Measurements from ENCODE around the gene APOBEC3F. TPM values are rescaled to one million over a fixed set of nuclear protein-coding genes. Genes with fewer than 3 reads are reported as not detected.

The APOBEC3F gene
- total RNA-seq, 4 donors from 2014 or later, result 2.5 to 6.0 (median 5.0) TPM

DNA sequence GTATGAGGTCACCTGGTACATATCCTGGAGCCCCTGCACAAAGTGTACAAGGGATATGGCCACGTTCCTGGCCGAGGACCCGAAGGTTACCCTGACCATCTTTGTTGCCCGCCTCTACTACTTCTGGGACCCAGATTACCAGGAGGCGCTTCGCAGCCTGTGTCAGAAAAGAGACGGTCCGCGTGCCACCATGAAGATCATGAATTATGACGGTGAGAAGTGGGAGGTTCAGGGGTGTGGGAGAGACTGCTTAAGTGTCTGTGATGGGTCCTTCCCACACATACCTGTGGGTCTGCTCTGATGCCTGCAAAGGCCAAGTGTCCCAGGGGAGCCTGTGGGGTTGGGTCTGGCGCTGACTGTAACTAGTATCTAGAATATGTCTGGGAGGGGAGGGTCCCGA, 40.4 kb downstream of the APOBEC3F start:
- Histone ChIP-seq H3K36me3 (no peaks in the 10 kb centered on the region), H3K27me3 (no peaks in the 10 kb centered on the region), H3K27ac (no peak overlapping the region), H3K4me1 (peaks cover 6 to 12% of the 10 kb centered on the region in 2 donors), H3K9me3 (no peaks in the 10 kb centered on the region), H3K4me3 (replicated peaks in 1 of 3) (no peak overlapping the region)
- intact Hi-C loops (cut with DNase I), result no loop called here
- WGBS, 2 donors, result 88 to 92% methylated on average over 12 of the region's 12 CpGs
- no peak for DNase-seq
- TF ChIP-seq, protein P1, sequence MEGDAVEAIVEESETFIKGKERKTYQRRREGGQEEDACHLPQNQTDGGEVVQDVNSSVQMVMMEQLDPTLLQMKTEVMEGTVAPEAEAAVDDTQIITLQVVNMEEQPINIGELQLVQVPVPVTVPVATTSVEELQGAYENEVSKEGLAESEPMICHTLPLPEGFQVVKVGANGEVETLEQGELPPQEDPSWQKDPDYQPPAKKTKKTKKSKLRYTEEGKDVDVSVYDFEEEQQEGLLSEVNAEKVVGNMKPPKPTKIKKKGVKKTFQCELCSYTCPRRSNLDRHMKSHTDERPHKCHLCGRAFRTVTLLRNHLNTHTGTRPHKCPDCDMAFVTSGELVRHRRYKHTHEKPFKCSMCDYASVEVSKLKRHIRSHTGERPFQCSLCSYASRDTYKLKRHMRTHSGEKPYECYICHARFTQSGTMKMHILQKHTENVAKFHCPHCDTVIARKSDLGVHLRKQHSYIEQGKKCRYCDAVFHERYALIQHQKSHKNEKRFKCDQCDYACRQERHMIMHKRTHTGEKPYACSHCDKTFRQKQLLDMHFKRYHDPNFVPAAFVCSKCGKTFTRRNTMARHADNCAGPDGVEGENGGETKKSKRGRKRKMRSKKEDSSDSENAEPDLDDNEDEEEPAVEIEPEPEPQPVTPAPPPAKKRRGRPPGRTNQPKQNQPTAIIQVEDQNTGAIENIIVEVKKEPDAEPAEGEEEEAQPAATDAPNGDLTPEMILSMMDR (IDR thresholded peaks at IDR 0.05), result no peak
- TF ChIP-seq POLR2A (IDR thresholded peaks at IDR 0.05), result no peak

DNA sequence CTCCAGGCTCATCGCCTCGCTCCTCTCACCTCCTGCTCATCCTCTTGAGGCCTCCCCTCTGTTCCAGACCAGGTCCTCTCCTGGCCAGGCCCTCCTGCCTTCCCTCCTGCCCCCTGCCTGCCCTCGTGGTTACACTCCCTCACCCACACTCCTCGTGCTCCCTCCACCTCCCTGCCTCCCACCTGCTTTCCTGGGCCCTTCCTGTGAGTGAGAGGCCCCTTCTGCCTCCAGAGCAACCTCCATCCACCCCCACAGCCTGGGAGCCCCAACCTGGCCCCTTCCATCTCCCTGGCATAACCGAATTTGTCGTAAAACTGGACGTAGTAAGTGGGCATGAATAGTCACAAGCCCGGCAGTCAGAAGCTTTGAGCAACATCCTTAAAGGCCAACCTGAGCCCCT, 40.9 kb downstream of the APOBEC3F start:
- no peaks in the 10 kb centered on the region for H3K9me3 ChIP-seq
- TF ChIP-seq, protein P1 (IDR thresholded peaks at IDR 0.05), result no peak
- no peak for TF ChIP-seq POLR2A (IDR thresholded peaks at IDR 0.05)

DNA sequence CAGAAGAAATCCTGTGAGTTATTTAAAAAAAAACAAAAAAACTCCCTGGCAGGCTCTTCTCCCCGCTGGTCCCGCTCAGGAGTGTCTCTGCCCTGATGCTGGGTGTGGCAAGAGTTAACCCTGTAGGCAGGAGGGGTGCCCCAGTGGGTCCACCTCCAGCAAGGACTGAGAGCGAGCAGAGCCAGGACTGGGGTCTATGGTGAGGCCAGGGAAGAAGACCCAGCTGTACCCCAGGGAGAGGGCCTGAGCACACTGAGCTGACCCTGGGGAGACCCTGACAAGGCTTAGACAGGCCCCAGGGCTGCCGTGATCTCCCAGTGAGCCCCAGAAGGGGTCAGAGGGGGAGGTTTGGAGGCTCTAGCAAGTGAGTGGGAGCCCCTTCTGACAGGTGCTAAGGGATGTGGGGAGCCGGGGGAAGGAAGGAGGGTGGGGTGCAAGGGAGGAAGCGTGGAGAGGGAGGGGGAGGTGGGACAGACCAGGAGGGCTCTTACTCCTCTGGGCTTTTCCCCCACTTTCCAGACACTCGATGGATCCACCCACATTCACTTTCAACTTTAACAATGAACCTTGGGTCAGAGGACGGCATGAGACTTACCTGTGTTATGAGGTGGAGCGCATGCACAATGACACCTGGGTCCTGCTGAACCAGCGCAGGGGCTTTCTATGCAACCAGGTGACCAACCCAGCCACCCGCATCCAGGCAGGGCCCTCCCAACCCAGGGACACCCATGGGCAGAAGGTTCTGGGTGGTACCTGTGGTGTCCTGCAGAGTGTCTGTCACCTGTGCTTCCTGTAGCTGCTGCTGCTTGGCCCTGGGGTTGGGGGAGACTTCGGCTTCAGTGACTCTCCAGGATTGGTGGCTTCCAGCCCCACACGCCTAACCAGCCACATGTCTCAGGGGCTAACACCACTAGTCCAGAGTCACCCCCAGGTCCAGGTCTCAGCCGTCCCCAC, 42.8 kb downstream of the APOBEC3F start:
- Histone ChIP-seq H3K27ac (no peak overlapping the region), H3K4me1 (peaks cover 0 to 4% of the 10 kb centered on the region in 2 donors), H3K9me3 (no peaks in the 10 kb centered on the region), H3K27me3 (no peaks in the 10 kb centered on the region), H3K4me3 (replicated peaks in 1 of 3) (no peak overlapping the region), H3K36me3 (no peaks in the 10 kb centered on the region)
- no peak for DNase-seq
- TF ChIP-seq, protein P1 (IDR thresholded peaks at IDR 0.05), result no peak
- TF ChIP-seq POLR2A (IDR thresholded peaks at IDR 0.05), result no peak
- intact Hi-C loops (cut with DNase I), result no loop called here
- 72 to 87% methylated on average over 9 to 13 of the region's 14 CpGs for WGBS, 2 donors

More for the DNA sequence above, 40.9 kb downstream of the APOBEC3F start:
- intact Hi-C loops (cut with DNase I), result no loop called here
- WGBS, 2 donors, result 67 to 73% methylated on average over 8 of the region's 8 CpGs
- DNase-seq, result no peak
- Histone ChIP-seq H3K4me1 (peaks cover 6 to 12% of the 10 kb centered on the region in 2 donors), H3K27me3 (no peaks in the 10 kb centered on the region), H3K27ac (no peak overlapping the region), H3K4me3 (replicated peaks in 1 of 3) (no peak overlapping the region), H3K36me3 (no peaks in the 10 kb centered on the region)

DNA sequence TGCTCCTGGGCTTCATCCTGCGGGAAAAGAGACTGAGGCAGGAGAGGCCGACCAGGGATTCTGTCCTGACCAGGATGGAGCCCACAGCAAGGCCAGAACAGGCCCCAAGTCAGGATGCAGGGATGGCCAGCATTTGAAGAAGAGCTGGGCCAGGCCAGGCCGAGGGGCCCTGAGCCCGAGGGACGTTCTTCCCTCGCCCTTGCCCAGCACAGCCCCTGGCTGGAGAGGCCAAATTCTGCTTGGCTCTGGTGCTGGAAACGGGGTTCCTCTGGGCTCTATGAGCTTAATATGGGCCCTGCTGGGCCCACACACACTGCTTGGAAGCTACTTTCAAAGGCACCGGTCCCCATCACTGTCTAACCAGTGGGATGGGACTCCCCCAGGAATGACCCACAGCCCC, 44.0 kb downstream of the APOBEC3F start:
- H3K9me3 ChIP-seq, result no peaks in the 10 kb centered on the region
- TF ChIP-seq, protein P1 (IDR thresholded peaks at IDR 0.05), result no peak
- no peak for TF ChIP-seq POLR2A (IDR thresholded peaks at IDR 0.05)

DNA sequence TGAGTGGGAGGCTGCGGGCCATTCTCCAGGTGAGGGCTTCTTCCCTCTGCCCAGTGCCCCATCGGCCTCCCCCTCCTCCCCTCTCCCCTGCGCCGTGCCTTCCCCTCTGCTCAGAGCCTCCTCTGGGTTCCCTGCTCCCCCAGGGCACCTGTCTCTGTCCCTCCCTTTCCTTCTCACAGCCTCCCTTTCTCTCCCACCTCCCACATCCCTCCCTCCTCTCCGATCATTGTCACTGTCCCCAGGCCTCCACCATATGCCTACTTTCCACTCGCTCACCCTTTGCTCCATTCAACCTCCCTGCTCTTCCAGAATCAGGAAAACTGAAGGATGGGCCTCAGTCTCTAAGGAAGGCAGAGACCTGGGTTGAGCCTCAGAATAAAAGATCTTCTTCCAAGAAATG, 46.4 kb downstream of the APOBEC3F start:
- intact Hi-C loops (cut with DNase I), result no loop called here
- H3K27ac ChIP-seq, result no peak overlapping the region
- no peak for TF ChIP-seq POLR2A (IDR thresholded peaks at IDR 0.05)
- TF ChIP-seq, protein P1 (IDR thresholded peaks at IDR 0.05), result no peak
- H3K4me3 ChIP-seq (replicated peaks in 1 of 3), result no peak overlapping the region
- peaks cover 0 to 4% of the 10 kb centered on the region in 2 donors for H3K4me1 ChIP-seq
- 93 to 96% methylated on average over 6 of the region's 6 CpGs for WGBS, 2 donors
- no peaks in the 10 kb centered on the region for H3K27me3 ChIP-seq
- H3K36me3 ChIP-seq, result no peaks in the 10 kb centered on the region
- no peaks in the 10 kb centered on the region for H3K9me3 ChIP-seq
- DNase-seq, result no peak

More for the DNA sequence above, 44.0 kb downstream of the APOBEC3F start:
- no peaks in the 10 kb centered on the region for H3K27me3 ChIP-seq
- no peak for DNase-seq
- H3K4me3 ChIP-seq (replicated peaks in 1 of 3), result no peak overlapping the region
- 88 to 96% methylated on average over 3 to 7 of the region's 8 CpGs for WGBS, 2 donors
- no peaks in the 10 kb centered on the region for H3K36me3 ChIP-seq
- intact Hi-C loops (cut with DNase I), result no loop called here
- H3K4me1 ChIP-seq, result peaks cover 0 to 4% of the 10 kb centered on the region in 2 donors
- no peak overlapping the region for H3K27ac ChIP-seq

Data from thyroid gland (tissue), 4 donors.